Adrenal gland (tissue), 5 donors: ENCODE data around the gene UCK1.

Source experiments
- CTCF ChIP-seq, 6 experiments: fragments of 450-650 bp in 4 of 6; fragments of 200-600 bp in 2 of 6; sonication (generic) in 1 of 6; IDR thresholded peaks; 1 replicate in 5 of 6; 2 replicates in 1 of 6; pipeline versions ENCODE4 v1.5.1 to v1.8.0; 2016 to 2021; ENCODE audit warnings: antibody characterized with exemption in 6 of 6, mild to moderate bottlenecking in 2 of 6, moderate library complexity in 1 of 6
- POLR2A ChIP-seq, 2 donors: fragments of 450-650 bp; IDR thresholded peaks; one replicate each; pipeline ENCODE4 v1.6.1; 2017; ENCODE audit warnings: antibody characterized with exemption in 2 of 2, mild to moderate bottlenecking in 2 of 2, moderate library complexity in 1 of 2
- donor health status: DM: no; HTN: no; CAD: no.

DNA sequence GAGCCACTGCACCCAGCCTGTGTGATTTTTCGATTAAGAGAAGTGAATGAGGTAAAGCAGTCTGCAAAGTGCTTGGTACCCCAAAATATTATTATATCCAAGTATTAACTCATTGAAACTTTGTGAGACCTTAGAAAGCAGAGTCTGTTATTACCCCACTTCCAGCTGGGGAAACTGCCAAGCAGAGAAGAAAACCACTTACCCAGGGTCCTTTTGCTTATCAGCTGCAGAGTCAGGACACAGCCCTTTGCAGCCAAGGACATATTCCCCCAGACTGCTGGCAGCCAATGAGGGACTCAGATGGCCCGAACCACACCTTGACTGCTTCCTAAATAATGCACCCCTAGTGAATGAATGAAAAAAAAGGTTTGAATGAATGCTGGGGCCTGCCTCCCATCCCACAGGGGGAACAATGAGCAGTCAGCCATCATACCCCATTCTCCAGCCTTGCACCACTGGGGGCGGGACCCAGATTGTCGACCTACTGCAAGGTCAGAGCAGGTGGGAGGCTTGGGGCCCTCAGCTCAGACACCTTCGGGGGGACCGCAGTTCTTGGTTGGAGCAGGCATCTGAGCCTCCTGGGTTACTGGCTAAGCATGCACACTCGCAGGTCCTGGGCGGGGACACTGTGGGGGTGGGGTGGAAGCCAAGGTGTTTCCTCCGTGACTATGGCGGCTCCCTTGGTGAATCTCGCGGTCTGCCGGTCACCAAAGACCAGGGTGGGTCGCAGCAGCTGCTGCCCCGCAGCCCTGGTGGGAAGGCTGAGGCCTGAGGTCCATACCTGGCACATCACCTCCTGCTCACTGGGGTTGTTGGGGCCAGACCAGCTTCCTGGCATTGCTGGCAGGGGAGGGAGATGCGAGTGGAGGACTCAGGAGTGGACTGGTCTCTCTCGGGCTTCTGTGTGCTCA, 43.9 kb upstream of the UCK1 start:
- TF ChIP-seq CTCF (IDR thresholded peaks at IDR 0.05) (no peak), POLR2A (IDR thresholded peaks at IDR 0.05) (no peak)
